NCI-H524 (cell line): ENCODE data around the gene NUP214.

Experiments used
- DNase-seq, 2 experiments: peaks; one replicate each; lab custom pipeline; 2025; lab: John Stamatoyannopoulos, UW

Gene NUP214

DNA sequence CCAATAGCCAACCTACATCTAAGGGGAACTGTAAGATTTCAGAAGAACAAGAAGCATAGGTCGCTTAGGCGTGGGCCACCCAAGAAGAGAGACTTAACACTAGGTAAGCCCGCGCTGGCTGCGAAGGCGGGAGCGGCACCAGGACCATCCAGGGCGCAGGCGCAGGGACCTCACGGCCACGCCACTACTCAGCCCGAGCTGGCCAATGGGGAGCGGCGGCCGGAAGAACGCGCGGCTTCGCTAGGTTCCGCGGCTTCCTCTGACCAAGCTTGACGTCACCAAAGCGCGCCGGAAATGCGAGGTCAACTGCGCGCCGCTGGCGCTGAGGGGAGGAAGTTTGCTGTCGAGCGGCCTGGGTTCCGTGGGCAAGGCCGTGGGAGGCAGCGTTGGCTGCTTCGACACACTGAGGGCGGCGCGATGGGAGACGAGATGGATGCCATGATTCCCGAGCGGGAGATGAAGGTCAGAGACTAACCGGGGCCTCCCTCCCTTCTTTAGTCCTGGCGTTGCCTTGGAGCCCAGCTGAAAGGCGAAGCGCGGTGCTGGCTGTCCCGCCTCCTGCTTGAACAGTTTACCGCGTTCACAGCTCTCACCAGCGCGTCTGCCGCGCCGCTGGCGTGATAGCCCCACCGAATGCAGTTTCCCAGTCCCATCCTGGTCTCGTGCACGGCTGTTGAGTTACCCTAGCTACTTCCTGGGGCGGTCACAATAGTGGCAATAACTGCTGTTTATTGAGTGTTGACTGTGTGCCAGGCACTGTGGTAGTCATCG is at the start of gene NUP214:
TSS of gene NUP214 (plus strand) at position 299 of the 771 bp plus-strand sequence. CDS start at position 418, 119 bp downstream.
- DNase-seq, result peak; percentile 94 to 99

DNA sequence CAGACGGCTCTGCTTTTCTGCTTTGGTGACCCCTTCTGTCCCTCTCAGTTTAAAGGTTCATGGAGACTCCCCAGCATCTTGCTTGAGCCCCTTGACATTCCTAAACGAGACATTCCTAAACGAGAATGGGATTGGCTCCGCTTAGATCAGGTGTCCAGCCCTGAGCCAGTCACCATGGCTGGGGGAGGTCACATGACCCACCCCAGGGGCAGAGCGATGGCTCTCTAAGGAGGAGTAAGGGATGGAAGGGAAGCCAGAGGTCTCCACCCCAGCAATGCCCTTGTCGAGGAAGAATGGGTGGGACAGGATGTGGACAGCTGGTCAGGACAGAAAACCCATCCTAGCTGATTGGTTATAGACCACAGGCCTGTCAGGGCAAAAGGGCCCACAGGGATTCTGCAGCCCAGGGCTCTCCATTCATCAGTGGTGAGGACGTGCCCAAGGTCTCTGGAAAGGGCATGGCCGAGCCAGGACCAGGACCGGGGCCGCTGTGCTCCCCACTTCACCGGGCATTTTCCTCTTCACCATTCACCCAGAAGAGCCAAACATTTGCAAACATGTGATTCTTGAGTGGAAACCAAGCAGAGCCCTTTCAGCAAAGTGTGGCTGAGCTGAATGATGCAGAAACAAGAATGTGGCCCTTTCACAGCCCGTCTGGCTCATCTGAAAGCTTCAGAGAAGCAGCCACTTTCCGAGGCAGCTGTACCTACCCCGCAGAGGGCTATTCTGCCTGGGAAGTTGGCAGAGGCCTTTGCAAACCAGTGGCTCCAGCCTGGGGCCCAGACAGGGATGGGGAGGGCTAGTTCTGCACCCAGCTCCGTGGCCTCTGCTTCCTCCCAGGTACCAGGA is 48.8 kb upstream of the NUP214 start:
- no peak for DNase-seq

DNA sequence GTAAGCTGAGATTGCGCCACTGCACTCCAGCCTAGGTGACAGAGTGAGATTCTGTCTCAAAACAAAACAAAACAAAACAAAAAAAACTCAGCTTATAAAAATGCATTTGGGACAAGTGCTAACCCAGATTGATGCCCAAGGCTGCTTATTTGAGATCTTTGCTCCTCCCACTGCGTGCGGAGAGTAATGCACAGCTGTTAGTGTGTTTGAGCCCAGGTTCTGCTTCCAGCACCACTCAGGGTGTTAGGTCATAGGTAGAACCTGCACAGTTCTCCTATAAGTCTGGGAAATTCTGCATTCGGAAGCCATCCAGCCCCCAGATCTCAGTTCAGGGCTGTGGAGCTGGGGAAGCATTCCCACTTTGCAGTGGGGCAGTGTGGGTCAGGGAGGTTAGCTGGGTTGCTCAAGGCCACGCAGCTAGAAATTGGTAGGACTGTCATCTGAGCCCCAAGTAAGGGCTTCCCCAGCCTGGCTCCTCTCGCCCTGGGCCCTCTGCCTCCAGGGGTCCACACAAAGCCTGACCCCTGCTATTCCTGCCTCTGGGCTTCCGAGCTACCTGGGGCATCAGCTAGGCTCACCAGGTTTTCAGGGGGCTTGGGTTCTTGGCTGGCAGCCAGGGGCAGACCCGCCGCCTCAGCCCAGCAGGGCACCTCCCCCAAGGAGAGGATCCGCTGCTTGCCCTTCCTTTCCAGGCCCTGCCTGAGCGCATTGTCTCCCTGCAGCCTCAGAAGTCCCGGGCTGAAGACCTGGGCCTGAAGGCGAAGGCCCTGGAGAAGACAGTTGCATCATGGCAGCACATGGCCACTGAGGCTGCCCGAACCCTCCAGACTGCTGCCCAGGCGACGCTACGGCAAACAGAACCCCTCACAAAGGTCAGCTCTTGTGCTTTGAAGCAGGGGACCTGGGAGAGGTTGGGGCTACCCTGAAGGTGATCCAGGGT is 46.7 kb upstream of the NUP214 start:
- DNase-seq, result no peak

DNA sequence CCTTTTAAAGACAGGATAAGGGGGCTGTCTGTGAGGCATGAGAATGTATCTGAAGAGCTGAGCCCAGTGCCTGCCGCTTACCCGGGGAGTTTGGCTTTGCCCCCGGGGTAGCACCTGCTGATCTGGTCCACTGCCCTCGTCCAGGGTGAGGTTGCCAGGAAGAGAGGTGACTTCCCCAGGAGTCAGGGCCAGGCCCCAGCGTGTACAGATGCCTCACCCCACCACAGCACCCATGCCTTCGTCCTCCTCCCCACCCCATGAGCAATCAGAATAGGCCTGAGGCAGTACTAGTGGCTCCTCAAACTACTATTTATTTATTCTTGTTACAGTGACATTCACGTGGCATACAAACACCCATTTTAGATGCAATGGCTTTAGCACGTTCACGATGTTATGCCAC is 44.8 kb upstream of the NUP214 start:
- no peak for DNase-seq

DNA sequence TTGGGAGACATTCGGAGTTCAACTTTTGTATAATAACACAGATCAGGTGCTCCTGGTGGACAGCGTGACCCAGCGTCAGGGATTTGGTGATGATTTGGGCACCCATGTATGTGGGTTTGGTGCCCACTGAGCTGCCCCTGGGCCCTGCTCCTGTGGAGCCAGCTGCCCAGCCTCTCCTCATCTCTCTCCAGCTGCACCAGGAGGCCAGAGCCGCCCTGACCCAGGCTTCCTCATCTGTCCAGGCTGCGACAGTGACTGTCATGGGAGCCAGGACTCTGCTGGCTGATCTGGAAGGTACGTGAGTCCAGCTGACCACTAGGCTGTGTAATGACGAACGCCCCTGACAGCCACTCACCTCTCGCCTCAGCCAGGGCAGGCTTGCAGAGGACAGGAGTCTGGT is 43.5 kb upstream of the NUP214 start:
- no peak for DNase-seq

DNA sequence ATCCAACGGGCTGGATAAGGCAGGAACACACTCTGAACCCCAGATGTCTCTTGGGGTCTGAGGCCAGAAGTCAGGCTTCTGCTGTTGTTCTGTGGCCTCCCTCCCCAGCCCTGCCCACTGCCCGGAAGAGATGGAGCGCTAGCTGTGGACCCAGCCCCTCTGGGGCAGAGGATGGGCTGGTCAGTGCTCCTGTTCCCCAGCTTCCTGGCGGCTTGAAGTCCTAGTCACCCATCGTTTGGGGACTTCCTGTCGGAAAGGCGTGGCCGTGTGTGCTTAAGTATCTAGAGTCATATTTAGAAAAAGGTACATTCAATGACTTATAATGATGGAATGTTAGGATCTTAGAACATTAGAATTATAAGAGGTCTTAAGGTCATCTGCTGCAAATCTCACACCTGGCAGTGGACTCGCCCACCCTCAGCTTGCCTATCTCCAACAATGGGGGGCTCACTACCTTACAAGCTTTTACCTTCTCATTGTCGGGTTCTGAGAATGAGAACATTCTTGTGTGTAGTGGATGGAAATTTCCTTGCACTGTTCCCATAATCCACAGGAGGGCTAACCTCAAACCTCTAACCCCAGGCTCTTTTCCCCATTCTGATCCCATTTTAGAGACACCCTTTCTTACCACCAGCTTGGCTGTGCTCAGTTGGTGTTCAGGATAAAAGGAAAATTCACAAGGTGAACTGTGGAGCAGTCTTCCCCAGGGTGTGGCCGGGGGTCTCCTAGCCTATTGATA is 42.4 kb upstream of the NUP214 start:
- DNase-seq, result no peak

DNA sequence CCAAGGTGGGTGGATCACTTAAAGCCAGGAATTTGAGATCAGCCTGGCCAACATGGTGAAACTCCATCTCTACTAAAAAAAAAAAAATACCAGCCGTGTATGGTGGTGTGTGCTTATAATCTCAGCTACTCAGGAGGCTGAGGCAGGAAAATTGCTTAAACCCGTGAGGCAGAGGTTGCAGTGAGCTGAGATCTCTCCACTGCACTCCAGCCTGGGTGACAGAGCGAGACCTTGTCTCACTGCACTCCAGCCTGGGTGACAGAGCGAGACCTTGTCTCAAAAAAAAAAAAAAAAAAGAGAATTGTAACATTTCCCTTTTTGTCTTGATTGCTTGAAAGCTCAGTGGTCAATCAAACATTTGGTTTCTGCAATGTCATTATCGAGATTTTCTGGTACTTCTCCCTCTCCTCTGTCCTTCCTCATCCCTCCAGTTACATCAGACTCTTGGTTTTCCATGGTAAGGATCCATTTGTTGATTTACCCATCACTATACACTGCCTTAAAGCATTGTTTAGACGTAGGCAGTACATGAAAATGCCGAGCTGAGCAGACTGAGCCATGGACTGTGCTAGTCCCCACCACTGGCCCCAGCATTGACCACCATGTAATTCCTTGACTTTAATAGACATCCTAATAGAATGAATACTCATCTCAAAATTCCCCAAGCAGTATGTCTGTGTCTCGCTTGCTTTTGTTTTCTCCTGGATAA is 40.6 kb upstream of the NUP214 start:
- DNase-seq, result no peak

DNA sequence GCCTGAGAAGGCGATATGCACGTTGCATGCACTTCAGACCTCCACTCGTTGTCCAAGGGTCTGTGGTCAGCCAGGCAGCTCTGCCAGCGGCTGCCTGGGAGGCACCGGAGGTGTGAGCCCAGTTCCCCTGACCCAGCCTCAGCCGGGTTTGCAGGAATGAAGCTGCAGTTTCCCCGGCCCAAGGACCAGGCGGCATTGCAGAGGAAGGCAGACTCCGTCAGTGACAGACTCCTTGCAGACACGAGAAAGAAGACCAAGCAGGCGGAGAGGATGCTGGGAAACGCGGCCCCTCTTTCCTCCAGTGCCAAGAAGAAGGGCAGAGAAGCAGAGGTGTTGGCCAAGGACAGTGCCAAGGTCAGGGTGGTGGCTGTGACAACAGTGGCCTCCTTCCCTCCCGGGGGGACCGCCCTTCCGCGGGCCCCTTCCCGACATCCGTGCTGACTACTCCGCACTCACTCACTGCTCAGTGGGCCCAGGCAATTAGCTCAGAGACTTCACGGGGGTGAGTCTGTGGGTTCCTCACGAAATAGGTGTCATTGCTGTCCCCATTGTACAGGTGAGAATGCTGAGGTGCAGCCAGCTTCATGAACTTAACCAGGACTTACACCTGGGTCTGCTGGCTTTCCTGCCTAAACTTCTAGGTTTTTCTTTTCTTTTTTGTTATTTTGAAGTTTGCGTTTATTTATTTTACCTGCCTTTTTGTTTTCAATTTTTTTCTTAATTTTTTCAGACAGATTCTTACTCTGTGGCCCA is 39.8 kb upstream of the NUP214 start:
- no peak for DNase-seq

DNA sequence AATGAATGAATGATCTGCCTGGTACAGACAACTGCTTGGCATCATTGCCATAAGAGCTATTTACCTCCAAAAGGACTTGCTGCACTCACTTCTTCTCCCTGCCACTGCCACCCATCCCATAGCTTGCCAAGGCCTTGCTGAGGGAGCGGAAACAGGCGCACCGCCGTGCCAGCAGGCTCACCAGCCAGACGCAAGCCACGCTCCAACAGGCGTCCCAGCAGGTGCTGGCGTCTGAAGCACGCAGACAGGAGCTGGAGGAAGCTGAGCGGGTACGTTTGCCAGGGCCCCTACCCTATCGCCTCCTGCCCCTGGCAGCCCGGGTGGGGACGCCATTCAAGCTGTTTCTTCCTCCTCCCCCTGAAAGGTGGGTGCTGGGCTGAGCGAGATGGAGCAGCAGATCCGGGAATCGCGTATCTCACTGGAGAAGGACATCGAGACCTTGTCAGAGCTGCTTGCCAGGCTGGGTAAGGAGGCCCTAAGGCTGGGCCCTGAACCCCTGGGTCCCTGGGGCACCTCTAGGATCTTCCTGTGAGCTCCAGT is 38.0 kb upstream of the NUP214 start:
- no peak for DNase-seq

DNA sequence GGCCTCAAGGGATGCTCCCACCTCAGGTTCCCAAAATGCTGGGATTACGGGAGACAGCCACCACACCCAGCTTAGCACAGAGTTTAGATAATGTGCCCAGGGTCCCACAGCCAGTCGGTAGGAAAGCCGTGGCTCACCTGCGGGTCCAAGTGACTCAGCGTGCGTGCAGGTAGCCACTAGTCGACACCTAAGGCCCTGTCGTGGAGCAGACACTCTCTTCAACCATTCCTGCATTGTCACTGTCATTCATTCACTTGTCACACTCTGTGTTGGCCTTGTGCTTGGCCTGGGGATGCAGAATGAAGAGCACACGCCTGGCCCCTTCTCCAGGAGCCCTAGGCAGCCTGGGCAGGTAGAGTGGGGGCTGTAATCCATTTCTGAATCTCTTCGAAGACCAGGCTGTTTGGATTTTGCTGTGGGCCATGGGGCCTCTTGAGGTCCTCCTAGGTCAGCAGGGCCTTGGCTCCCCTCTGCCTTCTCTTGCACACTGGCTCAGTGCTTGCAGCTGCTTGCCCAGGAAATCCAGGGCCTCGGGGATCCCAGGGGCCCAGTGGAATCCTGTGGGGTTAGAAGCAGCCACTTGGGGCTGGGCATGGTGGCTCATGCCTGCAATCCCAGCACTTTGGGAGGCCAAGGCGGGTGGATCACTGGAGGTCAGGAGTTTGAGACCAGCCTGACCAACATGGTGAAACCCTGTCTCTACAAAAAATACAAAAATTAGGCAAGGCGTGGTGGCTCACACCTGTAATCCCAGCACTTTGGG is 35.2 kb upstream of the NUP214 start:
- DNase-seq, result no peak

DNA sequence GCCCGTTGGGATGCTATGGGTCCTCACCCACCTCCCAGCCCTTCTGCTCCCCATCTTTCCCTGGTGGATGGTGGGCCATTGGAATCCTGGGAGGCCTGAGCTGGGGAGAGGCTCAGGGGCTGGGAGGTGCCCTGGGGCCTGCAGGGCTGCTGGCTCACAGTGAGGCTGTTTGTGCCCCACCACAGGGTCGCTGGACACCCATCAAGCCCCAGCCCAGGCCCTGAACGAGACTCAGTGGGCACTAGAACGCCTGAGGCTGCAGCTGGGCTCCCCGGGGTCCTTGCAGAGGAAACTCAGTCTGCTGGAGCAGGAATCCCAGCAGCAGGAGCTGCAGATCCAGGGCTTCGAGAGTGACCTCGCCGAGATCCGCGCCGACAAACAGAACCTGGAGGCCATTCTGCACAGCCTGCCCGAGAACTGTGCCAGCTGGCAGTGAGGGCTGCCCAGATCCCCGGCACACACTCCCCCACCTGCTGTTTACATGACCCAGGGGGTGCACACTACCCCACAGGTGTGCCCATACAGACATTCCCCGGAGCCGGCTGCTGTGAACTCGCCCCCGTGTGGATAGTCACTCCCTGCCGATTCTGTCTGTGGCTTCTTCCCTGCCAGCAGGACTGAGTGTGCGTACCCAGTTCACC is 33.9 kb upstream of the NUP214 start:
- DNase-seq, result no peak

DNA sequence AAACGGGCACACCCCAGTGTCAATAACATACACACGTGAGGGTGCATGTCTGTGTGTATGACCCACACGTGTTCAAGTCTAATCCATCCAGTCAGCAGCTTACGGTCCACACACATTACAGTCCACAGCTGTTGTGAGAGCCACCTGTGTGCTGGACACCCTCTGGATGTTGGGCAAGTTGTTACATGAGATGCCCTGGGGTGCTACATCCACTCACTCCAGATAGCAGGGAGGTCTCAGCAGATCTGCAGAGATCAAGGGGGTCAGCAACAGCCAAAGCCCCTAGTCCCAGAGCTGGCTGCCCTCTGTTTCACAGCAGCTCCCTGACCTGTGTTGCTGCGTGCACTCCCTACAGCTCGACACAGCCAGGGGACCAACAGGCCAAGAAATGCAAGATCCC is 33.4 kb upstream of the NUP214 start:
- DNase-seq, result no peak

DNA sequence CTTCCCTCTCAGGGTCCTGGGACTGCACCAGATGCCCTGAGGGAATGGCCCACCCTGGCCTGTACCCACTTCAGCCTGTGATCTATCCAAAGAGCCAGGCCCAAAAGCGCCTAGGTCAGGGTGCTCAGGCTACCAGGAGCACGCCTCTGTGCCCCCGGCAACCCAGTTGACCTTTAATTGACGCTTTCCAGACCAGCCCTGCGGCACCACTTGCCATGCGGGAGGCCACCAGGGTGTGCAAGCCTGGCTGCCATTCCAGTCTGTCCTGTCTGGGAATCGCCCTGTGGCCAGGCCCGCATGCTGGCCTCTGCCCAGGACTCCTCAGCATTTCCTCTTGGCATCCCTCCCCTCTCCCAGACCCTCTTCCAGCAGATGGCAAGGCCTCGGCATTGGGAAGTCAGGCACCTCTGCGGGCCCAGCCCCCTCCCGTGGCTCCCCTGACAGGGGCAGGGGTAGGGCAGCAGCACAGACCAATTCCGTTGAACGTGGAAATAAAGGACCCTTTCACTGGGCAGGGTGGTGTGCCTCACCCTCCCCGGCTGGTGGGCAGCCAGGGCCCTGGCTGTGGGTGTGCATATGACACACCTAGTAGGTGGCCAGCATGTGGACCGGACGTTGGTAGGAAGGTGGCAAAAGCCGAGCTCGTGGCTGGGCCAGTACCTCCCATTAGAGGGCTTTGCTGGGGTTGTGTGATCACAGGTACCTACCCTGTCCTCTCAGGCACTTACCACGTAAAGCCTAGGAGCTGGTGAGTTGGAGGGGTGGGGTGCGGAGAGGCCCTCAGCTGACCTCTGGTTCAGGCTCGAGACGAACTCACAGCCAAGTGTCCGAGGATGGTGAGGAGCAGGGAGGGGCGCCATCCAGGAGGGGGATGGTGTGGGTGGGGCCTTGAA is 32.6 kb upstream of the NUP214 start:
- no peak for DNase-seq

DNA sequence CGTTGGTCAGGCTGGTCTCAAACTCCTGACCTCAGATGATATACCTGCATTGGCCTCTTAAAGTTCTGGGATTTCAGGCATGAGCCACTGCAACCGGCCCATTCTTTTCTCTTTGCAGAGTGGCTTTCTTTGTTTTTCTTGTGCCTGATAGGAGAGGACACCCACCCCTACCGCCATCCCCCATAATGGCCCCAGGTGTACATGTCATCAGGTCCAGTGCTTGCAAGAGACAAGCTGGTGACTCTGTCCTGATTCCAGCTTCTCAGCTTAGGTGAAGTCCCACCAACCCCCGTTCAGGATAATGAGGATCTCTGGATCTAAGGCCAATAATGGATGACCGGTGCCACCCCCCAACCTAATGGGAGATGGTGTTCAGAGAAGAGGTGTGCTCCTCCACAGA is 31.4 kb upstream of the NUP214 start:
- no peak for DNase-seq

DNA sequence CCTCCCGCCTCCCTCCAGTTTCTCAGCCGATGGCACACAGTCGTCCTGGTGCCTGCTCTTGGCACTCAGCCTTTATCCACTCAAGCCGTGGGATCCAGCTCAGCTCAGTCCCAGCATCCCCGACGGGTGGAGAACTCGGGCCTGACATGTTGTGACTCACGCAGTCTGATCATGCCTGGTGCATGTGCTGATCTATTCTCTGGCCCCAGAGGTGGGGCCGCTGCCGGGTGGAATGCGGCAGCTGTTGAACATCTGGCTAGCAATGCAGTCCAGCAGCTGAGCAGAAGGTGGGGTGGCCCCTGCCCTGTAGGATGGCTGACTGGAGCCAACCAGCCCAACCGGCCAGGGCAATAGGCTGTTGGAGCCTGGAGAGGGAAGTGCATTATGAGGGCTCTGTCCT is 30.8 kb upstream of the NUP214 start:
- no peak for DNase-seq

DNA sequence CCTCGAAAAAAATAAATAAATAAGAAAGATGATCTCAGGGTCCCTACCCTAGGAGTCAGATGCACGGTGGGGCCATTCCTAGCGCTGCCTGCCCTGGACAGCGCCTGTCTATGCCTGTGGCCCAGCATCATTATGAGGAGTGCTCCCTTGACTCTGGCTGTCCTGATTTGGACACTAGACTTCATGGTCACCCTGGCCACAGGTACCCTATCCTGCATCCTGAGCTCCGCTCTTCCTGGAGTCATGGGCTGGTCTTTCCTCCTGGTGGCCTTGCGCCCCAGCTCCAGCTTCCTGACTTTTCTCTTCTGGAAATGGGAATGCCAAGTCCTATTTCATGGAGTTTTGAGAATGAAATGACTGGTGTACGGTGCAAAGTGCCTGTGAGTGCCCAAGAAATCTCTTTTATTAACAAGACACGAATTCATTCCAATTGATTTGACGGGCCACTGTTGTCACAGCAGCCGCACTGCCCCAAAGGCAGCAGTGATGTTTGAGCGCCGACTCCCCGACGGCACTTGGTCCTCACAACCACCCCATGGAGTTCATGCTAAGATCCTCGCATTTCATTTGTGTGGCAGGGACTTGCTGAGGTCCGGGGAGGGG is 29.6 kb upstream of the NUP214 start:
- DNase-seq, result no peak
